NCI-H226 (cell line): ENCODE data around the gene SRGAP2C.
"Not testable (repeated sequence)": the region's sequence is repeated elsewhere in the genome, so short reads cannot be mapped to it uniquely, and the experiment has no call there.

Experiments used
- DNase-seq: peaks from one replicate; pipeline ENCODE4 v3.0.0-alpha.2; 2015

SRGAP2C gene

DNA sequence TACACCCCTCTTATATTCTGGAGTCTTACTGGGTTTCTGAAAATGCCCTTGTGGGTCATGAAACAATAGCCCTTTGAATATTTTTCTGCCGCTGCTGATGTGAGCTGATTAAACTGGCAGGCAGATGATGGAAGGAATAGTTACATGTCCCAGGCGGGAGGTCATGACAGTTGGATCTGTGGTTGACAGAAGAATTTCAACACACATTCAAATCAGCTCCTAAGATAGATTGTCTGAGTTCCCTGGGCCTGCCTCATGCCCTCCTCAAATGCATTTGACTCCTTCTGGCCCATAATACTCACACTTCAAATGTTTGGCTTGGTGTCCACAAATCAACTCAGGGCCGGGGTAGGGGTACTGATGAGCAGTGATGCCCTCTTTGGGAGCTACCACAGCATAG is 161.9 kb downstream of the SRGAP2C start:
- DNase-seq: not testable (repeated sequence)

GRCh38 chr1:121347476-121347875 is 162.7 kb downstream of the SRGAP2C start:
- not testable (repeated sequence) for DNase-seq

- not testable (repeated sequence) for DNase-seq
Observed at GRCh38 chr1:121348115-121348514, 163.3 kb downstream of the SRGAP2C start.

GRCh38 chr1:121349332-121349967 is 164.7 kb downstream of the SRGAP2C start:
- not testable (repeated sequence) for DNase-seq

DNA sequence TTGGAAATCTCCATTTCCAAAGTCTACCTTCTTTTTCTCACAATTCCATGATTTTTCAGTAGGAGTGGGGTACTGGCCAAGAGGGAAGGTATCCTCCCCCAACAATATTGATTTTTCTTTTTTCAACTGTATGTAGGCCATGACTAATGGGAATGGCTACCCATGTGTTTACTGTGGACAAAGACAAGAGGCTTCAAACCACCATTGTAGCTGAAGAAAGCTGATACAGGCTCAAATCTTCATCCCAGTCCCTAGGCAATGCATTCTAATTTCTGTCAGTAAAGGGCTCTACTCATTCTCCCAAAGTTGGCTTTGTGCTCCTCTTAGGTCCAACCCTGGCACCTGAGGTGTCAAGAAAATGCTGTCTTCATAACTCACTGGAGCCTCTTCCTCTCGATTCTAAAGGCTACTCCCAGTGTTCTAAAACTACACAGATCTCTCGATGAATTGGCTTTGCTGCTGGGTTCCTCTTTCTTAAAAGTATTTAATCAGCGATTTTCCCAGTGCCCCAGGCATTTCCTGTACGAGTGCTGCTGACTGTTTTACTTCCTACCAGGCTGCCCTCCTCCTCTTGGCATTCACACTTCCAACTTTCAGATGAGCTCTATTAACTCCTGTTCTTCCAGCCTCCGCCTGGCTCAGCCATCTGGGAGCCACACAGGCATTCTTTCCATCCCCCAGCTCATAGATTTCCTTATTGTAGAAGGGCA is 171.1 kb downstream of the SRGAP2C start:
- DNase-seq: not testable (repeated sequence)

- not testable (repeated sequence) for DNase-seq
Observed at GRCh38 chr1:121356819-121357218, 172.0 kb downstream of the SRGAP2C start.

- not testable (repeated sequence) for DNase-seq
Observed at GRCh38 chr1:121360531-121360930, 175.8 kb downstream of the SRGAP2C start.

DNA sequence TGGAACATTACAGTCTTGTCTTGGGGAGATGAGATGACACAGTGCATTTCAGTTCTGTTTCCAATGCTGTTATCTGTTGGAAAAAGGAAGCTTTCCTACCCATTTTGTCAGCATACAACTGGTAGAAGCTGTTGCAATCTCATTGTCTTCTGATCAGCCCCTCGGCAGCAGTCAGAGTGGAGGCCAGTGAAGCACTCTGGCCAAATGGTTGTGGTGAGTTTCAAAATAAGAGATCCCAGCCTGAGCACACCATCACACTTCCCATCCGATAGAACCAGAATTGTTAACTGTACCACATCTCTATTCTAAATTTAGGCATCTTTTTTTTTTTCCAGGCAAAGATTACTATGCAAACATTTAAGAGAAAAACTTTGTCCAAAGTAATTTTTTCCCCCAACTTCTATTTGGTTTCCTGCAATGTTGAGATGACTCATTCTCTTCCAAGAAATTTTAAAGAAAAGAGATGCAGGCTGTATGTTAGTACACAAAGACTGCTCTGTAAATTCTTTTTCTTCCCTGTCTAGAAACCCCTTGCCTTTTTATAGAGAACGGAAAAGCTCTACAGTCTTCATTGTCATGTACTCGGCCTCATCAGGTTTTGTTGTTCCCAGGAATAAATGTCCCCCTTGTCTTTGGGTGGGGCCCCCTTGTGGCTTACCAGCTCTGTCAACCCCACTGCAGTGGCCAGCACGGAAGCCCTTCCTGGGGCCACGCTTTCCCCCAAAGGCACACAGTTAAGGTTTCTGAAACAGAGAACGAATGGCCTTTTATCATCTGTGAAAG is 176.9 kb downstream of the SRGAP2C start:
- DNase-seq: not testable (repeated sequence)

- DNase-seq: not testable (repeated sequence)
Observed at GRCh38 chr1:121362234-121362883, 177.6 kb downstream of the SRGAP2C start.

DNA sequence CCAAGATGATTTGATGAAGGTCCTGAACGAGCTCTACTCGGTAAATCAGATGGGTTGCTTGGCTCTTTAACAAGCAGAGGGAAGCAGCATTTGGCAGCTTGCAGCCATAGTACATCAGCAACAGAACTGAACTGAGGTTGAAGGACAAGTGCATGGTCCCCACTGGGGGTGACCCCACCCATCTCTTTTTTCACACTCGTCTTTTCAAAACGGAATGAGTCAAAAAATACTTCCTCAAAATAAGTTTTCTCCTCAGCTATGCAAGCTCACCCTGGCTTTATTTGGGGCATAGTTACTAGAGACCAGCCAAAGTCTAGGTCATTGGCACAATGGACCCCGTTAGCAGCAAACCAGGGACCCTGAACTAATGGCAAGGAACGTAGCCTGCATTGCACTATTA is 180.5 kb downstream of the SRGAP2C start:
- not testable (repeated sequence) for DNase-seq

- DNase-seq: not testable (repeated sequence)
Observed at GRCh38 chr1:121365723-121366122, 180.9 kb downstream of the SRGAP2C start.

- DNase-seq: not testable (repeated sequence)
Observed at GRCh38 chr1:121366171-121366570, 181.4 kb downstream of the SRGAP2C start.

DNA sequence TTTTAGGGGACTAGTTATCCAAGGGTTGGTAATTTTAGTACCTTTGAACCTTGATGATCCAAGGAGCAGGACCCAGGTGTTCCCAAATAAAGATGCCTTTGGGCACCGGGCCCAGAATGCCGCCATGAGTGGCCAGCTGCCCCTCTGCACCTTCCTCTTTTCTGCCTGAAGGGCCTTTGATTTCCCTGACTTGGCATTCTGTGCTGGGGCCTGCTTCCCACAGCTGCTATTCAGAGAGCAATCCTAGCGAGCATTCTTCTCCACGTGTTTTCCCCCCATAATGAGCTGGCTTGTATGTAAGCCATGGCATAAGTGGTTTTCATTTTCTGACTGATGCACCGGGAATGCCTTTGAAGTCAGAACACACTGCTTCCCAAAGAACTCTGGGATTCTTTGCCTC is 184.1 kb downstream of the SRGAP2C start:
- not testable (repeated sequence) for DNase-seq

- DNase-seq: not testable (repeated sequence)
Observed at GRCh38 chr1:121369959-121370358, 185.2 kb downstream of the SRGAP2C start.

GRCh38 chr1:121374851-121375367 is 190.1 kb downstream of the SRGAP2C start:
- DNase-seq: peak; percentile 60

- not testable (repeated sequence) for DNase-seq
Observed at GRCh38 chr1:121376986-121377385, 192.2 kb downstream of the SRGAP2C start.

GRCh38 chr1:121378757-121379156 is 194.0 kb downstream of the SRGAP2C start:
- peak; percentile 18 for DNase-seq

DNA sequence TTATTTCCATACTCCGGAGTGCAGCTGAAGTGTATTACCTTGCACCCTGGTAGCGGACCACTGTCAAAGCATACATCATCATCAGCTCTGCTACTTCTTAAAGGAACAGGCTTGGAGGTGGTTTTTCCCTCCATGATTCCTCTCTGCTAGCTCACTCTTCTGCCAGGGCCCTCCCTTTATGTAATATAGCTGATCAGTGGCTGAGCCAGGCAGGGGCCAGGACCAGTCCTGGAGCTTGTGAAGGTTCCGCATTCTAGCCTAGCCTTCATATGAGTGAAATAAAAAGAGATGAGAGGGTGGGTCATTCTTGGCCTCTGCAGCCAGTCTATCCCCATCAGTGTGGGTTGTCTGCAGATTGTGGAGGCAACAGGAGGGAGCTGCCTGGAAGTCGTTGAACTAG is 200.0 kb downstream of the SRGAP2C start:
- DNase-seq: peak; percentile 22

- DNase-seq: not testable (repeated sequence)
Observed at GRCh38 chr1:121385162-121385561, 200.4 kb downstream of the SRGAP2C start.

DNA sequence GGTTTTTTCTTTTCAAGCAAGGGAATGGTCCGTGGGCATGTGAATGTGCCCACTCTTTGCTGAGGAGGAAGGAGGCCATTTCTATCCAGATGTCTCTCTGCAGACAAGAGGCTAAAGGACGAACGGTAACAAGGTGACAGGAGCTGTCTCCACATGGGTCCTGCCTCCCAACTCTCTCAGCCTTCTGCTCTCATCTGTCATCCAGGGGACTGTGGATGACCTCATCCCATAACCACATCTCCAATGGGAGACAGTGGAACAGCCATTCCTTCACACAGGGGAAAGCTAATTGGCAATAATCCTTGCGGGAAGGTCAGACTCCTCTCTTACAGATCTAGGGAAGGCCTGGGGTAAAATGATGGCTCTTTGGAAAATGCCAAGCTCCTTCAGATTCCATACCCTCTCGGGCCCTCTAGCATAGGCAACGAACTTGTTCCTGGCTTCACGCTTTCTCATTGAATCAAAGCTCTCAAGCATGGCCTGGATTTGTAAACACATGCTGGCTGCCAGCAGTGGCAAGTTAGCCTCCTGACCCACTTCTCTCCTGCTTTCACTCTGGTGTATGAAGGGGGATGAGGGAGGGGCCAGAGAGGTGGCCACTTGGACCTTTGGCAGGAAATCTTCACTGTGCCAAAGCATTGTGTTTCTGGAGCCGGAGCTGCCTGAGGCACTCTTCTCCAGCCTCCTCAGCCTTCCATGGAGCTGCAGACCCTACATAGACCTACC is 201.0 kb downstream of the SRGAP2C start:
- DNase-seq: not testable (repeated sequence)

- DNase-seq: not testable (repeated sequence)
Observed at GRCh38 chr1:121386319-121386948, 201.7 kb downstream of the SRGAP2C start.
